BE2C (cell line): ENCODE data around the gene LAMA2. TPM values are rescaled to one million over a fixed set of nuclear protein-coding genes. Genes with fewer than 3 reads are reported as not detected.

Source experiments
- DNase-seq: peaks from one replicate; pipeline ENCODE4 v3.0.0-alpha.2; 2020
- H3K27me3 ChIP-seq: fragments of 250-450 bp; sonication (Bioruptor Pico); 2 replicates; pipeline ENCODE4 v1.5.1; 2020; ENCODE audit warnings: mild to moderate bottlenecking
- H3K36me3 ChIP-seq: fragments of 250-450 bp; sonication (Bioruptor Pico); 2 replicates; pipeline ENCODE4 v1.5.1; 2020; ENCODE audit warnings: mild to moderate bottlenecking
- H3K4me1 ChIP-seq: fragments of 250-450 bp; sonication (Bioruptor Pico); 2 replicates; pipeline ENCODE4 v1.5.1; 2020
- H3K4me3 ChIP-seq: 2 replicates; pipeline ENCODE4 v1.5.1; 2011; ENCODE audit warnings: low read depth, low read length
- H3K9me3 ChIP-seq: fragments of 250-450 bp; sonication (Bioruptor Pico); 2 replicates; pipeline ENCODE4 v1.5.1; 2020
- polyA plus RNA-seq: library from polyadenylated mRNA; unstranded; fragments of >200 nt; gene quantifications from one replicate; pipeline ENCODE4 v1.2.1, GENCODE V29; 2012; ENCODE audit warnings: low read depth, missing spikeins; ENCODE audit not compliant: insufficient read length, insufficient read depth
- TF ChIP-seq, protein P1 (sequence below): IDR thresholded peaks from 2 replicates; pipeline ENCODE4 v1.5.1; 2012; ENCODE audit warnings: mild to moderate bottlenecking, low read depth, low read length

Gene LAMA2
- polyA plus RNA-seq: 0.42 TPM

DNA sequence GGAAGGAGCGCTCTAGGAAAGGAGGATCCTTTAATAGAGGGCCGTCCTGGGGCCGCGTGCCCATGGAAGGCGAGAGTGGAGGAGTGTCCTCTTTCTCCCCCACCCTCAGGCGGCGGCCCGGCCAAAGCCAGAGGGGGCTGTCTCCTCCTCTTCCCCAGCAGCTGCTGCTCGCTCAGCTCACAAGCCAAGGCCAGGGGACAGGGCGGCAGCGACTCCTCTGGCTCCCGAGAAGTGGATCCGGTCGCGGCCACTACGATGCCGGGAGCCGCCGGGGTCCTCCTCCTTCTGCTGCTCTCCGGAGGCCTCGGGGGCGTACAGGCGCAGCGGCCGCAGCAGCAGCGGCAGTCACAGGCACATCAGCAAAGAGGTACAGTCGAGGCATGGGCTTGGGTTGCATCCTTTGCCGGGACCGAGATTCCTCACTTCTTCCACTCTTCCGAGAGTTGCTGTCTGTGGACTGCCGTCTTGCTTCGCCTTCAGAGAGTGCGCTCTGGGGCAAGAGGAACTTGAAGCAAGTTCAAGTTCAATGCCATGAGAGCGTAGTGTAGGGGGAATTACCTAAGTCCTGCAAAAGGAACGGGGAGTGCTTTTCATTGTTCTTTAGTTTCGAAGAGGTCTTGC is at the start of gene LAMA2:
TSS of gene LAMA2 (plus strand) at position 148 of the 621 bp plus-strand sequence. CDS start at position 256, 108 bp downstream.
- DNase-seq: peak; percentile 34
- peaks cover 9% of the 10 kb centered on the region for H3K27me3 ChIP-seq
- H3K9me3 ChIP-seq: no peaks in the 10 kb centered on the region
- no peaks in the 10 kb centered on the region for H3K4me1 ChIP-seq
- TF ChIP-seq, protein P1, sequence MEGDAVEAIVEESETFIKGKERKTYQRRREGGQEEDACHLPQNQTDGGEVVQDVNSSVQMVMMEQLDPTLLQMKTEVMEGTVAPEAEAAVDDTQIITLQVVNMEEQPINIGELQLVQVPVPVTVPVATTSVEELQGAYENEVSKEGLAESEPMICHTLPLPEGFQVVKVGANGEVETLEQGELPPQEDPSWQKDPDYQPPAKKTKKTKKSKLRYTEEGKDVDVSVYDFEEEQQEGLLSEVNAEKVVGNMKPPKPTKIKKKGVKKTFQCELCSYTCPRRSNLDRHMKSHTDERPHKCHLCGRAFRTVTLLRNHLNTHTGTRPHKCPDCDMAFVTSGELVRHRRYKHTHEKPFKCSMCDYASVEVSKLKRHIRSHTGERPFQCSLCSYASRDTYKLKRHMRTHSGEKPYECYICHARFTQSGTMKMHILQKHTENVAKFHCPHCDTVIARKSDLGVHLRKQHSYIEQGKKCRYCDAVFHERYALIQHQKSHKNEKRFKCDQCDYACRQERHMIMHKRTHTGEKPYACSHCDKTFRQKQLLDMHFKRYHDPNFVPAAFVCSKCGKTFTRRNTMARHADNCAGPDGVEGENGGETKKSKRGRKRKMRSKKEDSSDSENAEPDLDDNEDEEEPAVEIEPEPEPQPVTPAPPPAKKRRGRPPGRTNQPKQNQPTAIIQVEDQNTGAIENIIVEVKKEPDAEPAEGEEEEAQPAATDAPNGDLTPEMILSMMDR: no peak
- no peaks in the 10 kb centered on the region for H3K36me3 ChIP-seq
- H3K4me3 ChIP-seq: no peak within 1 kb of the TSS

DNA sequence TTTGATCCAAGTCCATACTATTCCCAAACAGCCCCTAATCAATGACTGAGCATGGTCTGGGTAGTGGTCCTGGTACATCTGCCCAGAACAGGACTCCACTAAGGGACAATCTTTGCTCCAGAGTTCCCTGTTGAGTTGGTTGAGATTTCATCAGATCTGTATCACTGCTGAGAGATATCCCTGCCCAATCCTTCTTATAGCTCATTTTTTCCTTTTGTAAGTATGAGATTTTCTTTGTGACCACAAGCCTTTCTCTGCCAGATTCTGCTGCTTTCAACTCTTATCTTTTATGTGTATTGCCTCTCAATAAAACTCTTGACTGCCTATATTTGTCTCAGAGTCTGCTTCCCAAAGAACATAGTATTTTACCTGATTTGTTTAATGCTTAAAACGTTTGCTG is 46.2 kb upstream of the LAMA2 start:
- H3K4me1 ChIP-seq: no peaks in the 10 kb centered on the region
- no peak for DNase-seq
- H3K9me3 ChIP-seq: no peaks in the 10 kb centered on the region
- TF ChIP-seq, protein P1: no peak
- no peaks in the 10 kb centered on the region for H3K27me3 ChIP-seq
- no peaks in the 10 kb centered on the region for H3K36me3 ChIP-seq
- H3K4me3 ChIP-seq: no peak overlapping the region

- no peak overlapping the region for H3K4me3 ChIP-seq
- no peaks in the 10 kb centered on the region for H3K27me3 ChIP-seq
- H3K4me1 ChIP-seq: no peaks in the 10 kb centered on the region
- TF ChIP-seq, protein P1: no peak
- H3K36me3 ChIP-seq: no peaks in the 10 kb centered on the region; the same call in 1 of the 2 replicates
- no peaks in the 10 kb centered on the region for H3K9me3 ChIP-seq
- DNase-seq: no peak
Measured at GRCh38 chr6:128841518-128841917, 41.4 kb upstream of the LAMA2 start.

DNA sequence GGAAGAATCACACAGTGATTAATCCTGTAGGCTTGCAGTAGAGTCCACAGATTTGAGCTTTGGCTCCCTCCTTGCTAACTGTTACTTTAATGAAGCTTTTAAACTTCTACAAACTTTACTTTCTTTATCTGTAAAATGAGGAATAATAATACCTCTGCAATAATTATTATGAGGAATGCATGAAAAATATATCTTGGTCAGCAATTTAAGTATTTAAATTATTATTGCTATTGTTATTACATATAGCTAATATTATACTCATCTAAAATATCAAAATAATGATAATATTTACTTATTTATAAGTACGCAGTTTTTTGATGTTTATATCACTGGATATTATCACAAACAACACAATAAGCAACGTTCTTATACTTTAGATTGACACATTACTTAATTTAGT is 38.3 kb upstream of the LAMA2 start:
- Histone ChIP-seq H3K9me3 (no peaks in the 10 kb centered on the region), H3K4me1 (no peaks in the 10 kb centered on the region), H3K36me3 (no peaks in the 10 kb centered on the region; the same call in 1 of the 2 replicates), H3K4me3 (no peak overlapping the region), H3K27me3 (no peaks in the 10 kb centered on the region)
- TF ChIP-seq, protein P1: no peak
- no peak for DNase-seq

DNA sequence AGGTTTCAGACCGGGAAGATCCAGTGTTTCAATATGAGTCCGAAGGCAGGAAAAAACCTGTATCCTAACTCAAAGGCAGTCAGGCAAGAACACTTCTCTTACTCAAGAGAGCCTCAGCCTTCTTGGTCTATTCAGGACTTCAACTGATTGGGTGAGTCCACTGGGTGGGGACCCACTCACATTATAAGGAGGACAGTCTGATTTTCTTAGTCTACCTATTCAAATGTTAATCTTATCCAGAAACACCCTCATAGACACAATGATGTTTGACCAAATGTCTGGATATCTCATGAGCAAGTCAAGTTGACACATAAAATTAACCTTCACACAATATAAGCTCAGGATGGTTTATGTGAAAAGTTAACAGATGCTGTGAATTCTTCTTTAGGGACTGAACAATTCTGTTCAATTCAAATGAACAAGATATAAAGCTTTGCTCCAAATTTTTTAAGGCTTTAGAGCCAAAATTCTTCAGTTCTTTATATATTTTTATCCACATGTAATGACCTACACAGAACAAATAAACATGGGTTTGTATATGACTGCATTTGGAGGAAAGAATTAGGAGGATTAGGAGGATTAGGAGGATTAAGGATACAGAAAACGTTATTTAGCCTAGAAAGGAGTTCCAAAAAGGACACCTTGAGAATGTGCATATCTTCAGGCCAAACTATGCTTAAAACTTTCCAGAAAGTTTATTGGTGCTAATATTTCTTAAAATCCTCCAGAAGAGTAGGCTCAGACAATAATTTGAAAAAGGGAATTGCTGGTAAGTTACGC is 35.3 kb upstream of the LAMA2 start:
- H3K36me3 ChIP-seq: no peaks in the 10 kb centered on the region; the same call in 1 of the 2 replicates
- no peak overlapping the region for H3K4me3 ChIP-seq
- no peaks in the 10 kb centered on the region for H3K27me3 ChIP-seq
- TF ChIP-seq, protein P1: no peak
- no peaks in the 10 kb centered on the region for H3K4me1 ChIP-seq
- no peak for DNase-seq
- H3K9me3 ChIP-seq: no peaks in the 10 kb centered on the region
